Adrenal gland (tissue), 12 donors: ENCODE results near the gene RHOBTB1. TPM values are rescaled to one million over a fixed set of nuclear protein-coding genes. Genes with fewer than 3 reads are reported as not detected.

Source experiments
- DNase-seq, 7 donors: peaks; one replicate each; pipeline ENCODE4 v3.0.0-alpha.2; 2019 to 2020
- H3K27ac ChIP-seq, 5 donors: fragments of 200-600 bp; sonication (generic) in 4 of 5; 1 replicate in 3 of 5; 2 replicates in 2 of 5; pipeline versions ENCODE4 v1.5.1 to v1.8.0; 2016 to 2020; ENCODE audit warnings: mild to moderate bottlenecking in 1 of 5
- H3K27me3 ChIP-seq: fragments of 200-600 bp; 2 replicates; pipeline ENCODE4 v1.8.0; 2021
- H3K36me3 ChIP-seq, 2 donors: fragments of 200-600 bp; replicated peaks in 1 of 2; 1 replicate in 1 of 2; 2 replicates in 1 of 2; pipeline versions ENCODE4 v1.5.1 to v1.8.0; 2018 to 2022
- H3K4me1 ChIP-seq, 2 donors: fragments of 200-600 bp; replicated peaks in 1 of 2; 1 replicate in 1 of 2; 2 replicates in 1 of 2; pipeline versions ENCODE4 v1.5.1 to v1.8.0; 2018 to 2021
- H3K4me3 ChIP-seq, 4 donors: fragments of 200-600 bp; sonication (generic) in 3 of 4; one replicate each; pipeline ENCODE4 v1.5.1; 2016 to 2018
- H3K9me3 ChIP-seq, 3 donors: fragments of 200-600 bp; sonication (generic) in 1 of 3; replicated peaks in 1 of 3; 1 replicate in 2 of 3; 2 replicates in 1 of 3; pipeline versions ENCODE4 v1.5.1 to v1.8.0; 2016 to 2021
- POLR2A ChIP-seq, 2 donors: fragments of 450-650 bp; IDR thresholded peaks; one replicate each; pipeline ENCODE4 v1.6.1; 2017; ENCODE audit warnings: antibody characterized with exemption in 2 of 2, mild to moderate bottlenecking in 2 of 2, moderate library complexity in 1 of 2
- WGBS, 4 donors: extraction: QIAGEN DNeasy Blood & Tissue Kit in 2 of 4; methylation state at CpG; one replicate each; pipeline versions ENCODE4 v1.1.5 to v1.1.7; 2013 to 2017; 5-methylcytosine and 5-hydroxymethylcytosine counted together
- intact Hi-C, 2 donors: fragments of 100-400 bp; cut with DNase I; formaldehyde crosslinking; loops; one replicate each; pipeline versions ENCODE4 v1.14.1 to v1.15.0; 2022 to 2023
- polyA plus RNA-seq, 3 donors: library from polyadenylated mRNA; stranded (reverse); fragments of 200-250 nt in 2 of 3; fragments of 350-450 nt in 1 of 3; fragmentation: Illumina TruSeq in 1 of 3; extraction: RNeasy Lipid Tissue Mini Kit (QIAGEN cat#74804) in 1 of 3; gene quantifications; one replicate each; pipeline ENCODE4 v1.2.3, GENCODE V29; 2013 to 2014
- total RNA-seq, 9 donors: library from RNA; depleted of rRNA in 4 of 9; stranded (reverse); fragments of >200 nt in 4 of 9; fragments of 120-200 nt in 1 of 9; fragmentation: NEBNext Ultra II Directional in 1 of 9; extraction: Animal tissue kit (Norgen Biotek cat#: 25700) in 1 of 9; gene quantifications; one replicate each; pipeline versions ENCODE4 v1.1.0 to v1.2.4, GENCODE V29; 2013 to 2023
- TF ChIP-seq, protein P1 (sequence below), 6 experiments: fragments of 450-650 bp in 4 of 6; fragments of 200-600 bp in 2 of 6; sonication (generic) in 1 of 6; IDR thresholded peaks; 1 replicate in 5 of 6; 2 replicates in 1 of 6; pipeline versions ENCODE4 v1.5.1 to v1.8.0; 2016 to 2021; ENCODE audit warnings: antibody characterized with exemption in 6 of 6, mild to moderate bottlenecking in 2 of 6, moderate library complexity in 1 of 6
- donor health status: healthy with polysubstance abuse.
- donor health status: Bipolar disorder and iron deficiency.
- donor health status: DM: yes; HTN: yes; CAD: no.
- donor health status: DM: no; HTN: no; CAD: no.
- donor health status: DM: no; HTN: no; CAD: no.
- donor health status: DM: yes; HTN: yes; CAD: no.

RHOBTB1 gene
- total and polyA plus RNA-seq, 12 donors = 7.9 to 122 (median 26.6) TPM

GRCh38 chr10:60901561-60902235 is 42.3 kb downstream of the RHOBTB1 start:
- Histone ChIP-seq H3K36me3 (no peaks in the 10 kb centered on the region), H3K9me3 (no peaks in the 10 kb centered on the region), H3K27ac (peak overlapping the region in 3 of 5 donors; percentile 22 to 36 (median 29)), H3K4me3 (no peak overlapping the region), H3K27me3 (no peaks in the 10 kb centered on the region), H3K4me1 (peaks cover 6 to 37% of the 10 kb centered on the region in 2 donors)
- WGBS, 4 donors = 39 to 54% (median 51%) methylated on average over 6 of the region's 6 CpGs
- intact Hi-C loops = no loop called here
- TF ChIP-seq, protein P1, sequence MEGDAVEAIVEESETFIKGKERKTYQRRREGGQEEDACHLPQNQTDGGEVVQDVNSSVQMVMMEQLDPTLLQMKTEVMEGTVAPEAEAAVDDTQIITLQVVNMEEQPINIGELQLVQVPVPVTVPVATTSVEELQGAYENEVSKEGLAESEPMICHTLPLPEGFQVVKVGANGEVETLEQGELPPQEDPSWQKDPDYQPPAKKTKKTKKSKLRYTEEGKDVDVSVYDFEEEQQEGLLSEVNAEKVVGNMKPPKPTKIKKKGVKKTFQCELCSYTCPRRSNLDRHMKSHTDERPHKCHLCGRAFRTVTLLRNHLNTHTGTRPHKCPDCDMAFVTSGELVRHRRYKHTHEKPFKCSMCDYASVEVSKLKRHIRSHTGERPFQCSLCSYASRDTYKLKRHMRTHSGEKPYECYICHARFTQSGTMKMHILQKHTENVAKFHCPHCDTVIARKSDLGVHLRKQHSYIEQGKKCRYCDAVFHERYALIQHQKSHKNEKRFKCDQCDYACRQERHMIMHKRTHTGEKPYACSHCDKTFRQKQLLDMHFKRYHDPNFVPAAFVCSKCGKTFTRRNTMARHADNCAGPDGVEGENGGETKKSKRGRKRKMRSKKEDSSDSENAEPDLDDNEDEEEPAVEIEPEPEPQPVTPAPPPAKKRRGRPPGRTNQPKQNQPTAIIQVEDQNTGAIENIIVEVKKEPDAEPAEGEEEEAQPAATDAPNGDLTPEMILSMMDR (IDR thresholded peaks at IDR 0.05) = no peak
- TF ChIP-seq POLR2A (IDR thresholded peaks at IDR 0.05) = no peak
- DNase-seq = peak; percentile 92 to 96 (median 94)

DNA sequence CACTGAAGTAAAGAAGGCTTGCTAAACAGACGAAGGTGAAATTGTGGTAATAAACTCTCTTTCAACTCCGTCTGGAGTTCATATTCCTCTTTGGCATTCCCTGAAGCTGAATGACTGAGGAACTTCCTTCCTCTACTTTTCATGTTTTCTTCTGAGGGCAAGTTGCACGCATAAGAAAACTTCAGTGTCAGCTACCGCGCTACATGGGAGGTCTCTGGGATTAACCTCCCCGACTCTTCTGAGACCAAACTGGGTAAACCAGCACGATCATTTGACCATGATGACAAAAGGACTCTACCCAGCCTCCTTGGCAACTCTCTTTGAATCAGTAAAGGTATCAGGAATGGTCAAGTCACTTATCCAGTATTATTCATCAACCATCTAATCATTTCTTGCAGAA is 44.7 kb downstream of the RHOBTB1 start:
- intact Hi-C loops = no loop called here
- no peak for DNase-seq
- TF ChIP-seq, protein P1 (IDR thresholded peaks at IDR 0.05) = no peak
- TF ChIP-seq POLR2A (IDR thresholded peaks at IDR 0.05) = no peak
- no peak overlapping the region for H3K4me3 ChIP-seq
- H3K27ac ChIP-seq = no peak overlapping the region
- H3K36me3 ChIP-seq = no peaks in the 10 kb centered on the region
- WGBS, 4 donors = 80 to 95% (median 88%) methylated on average over 7 of the region's 7 CpGs
- peaks cover 19 to 38% of the 10 kb centered on the region in 2 donors for H3K4me1 ChIP-seq
- H3K9me3 ChIP-seq = no peaks in the 10 kb centered on the region
- H3K27me3 ChIP-seq = no peaks in the 10 kb centered on the region

GRCh38 chr10:60898321-60898720 is 45.7 kb downstream of the RHOBTB1 start:
- Histone ChIP-seq H3K36me3 (no peaks in the 10 kb centered on the region), H3K27me3 (no peaks in the 10 kb centered on the region), H3K4me1 (peaks cover 19 to 38% of the 10 kb centered on the region in 2 donors), H3K27ac (no peak overlapping the region), H3K9me3 (no peaks in the 10 kb centered on the region), H3K4me3 (no peak overlapping the region)
- intact Hi-C loops = no loop called here
- no peak for DNase-seq
- WGBS, 4 donors = 74 to 88% (median 81%) methylated on average over 5 of the region's 5 CpGs
- no peak for TF ChIP-seq POLR2A (IDR thresholded peaks at IDR 0.05)
- TF ChIP-seq, protein P1 (IDR thresholded peaks at IDR 0.05) = no peak

GRCh38 chr10:60896810-60897209 is 47.2 kb downstream of the RHOBTB1 start:
- WGBS, 4 donors = 25 to 37% (median 30%) methylated on average over 2 of the region's 2 CpGs
- no peak for DNase-seq
- Histone ChIP-seq H3K27me3 (no peaks in the 10 kb centered on the region), H3K9me3 (no peaks in the 10 kb centered on the region), H3K4me3 (no peak overlapping the region), H3K36me3 (no peaks in the 10 kb centered on the region), H3K4me1 (peaks cover 19 to 30% of the 10 kb centered on the region in 2 donors), H3K27ac (peak overlapping the region in 2 of 5 donors; percentile 36 to 53)
- TF ChIP-seq, protein P1 (IDR thresholded peaks at IDR 0.05) = no peak
- TF ChIP-seq POLR2A (IDR thresholded peaks at IDR 0.05) = no peak
- intact Hi-C loops = no loop called here
